HepG2 (cell line): Measurements from ENCODE around the gene FAM171A2. TPM values are rescaled to one million over a fixed set of nuclear protein-coding genes. Genes with fewer than 3 reads are reported as not detected.

ENCODE experiments used
- ATAC-seq: fragments of 200-7000 bp; cut with Tn5 transposase; 3 replicates; pipeline ENCODE4 v1.9.1; 2020; ENCODE audit warnings: mild to moderate bottlenecking, moderate library complexity
- BruUV-seq: library from RNA; stranded (reverse); fragments of 400-500 nt; replicated peaks from 2 replicates; lab custom pipeline; 2021; lab: Mats Ljungman, UMichigan
- CTCF ChIA-PET: fragments of 300-600 bp; formaldehyde crosslinking; extraction: SDS; loops from one replicate; lab custom pipeline; 2021; ENCODE audit warnings: low total read pairs, inconsistent platforms, low intra/inter-chr PET ratio; lab: Yijun Ruan, JAX
- POLR2A ChIA-PET: fragments of 350-600 bp; sonication (Branson Sonifier 250); formaldehyde crosslinking; loops from one replicate; lab custom pipeline; 2020; ENCODE audit warnings: antibody characterized with exemption, inconsistent platforms; lab: Yijun Ruan, JAX
- DNase-seq: peaks from one replicate; pipeline ENCODE4 v3.0.0-alpha.2; 2015; ENCODE audit warnings: low spot score
- FAIRE-seq: peaks from 3 replicates; lab custom pipeline; 2011; peaks lifted over from hg19 to GRCh38; lab: Jason Lieb, UNC
- H2AFZ ChIP-seq: one replicate; pipeline ENCODE4 v1.6.1; 2011; ENCODE audit warnings: low read length, inconsistent platforms
- H3K27ac ChIP-seq: fragments of 300-600 bp; 3 replicates; pipeline ENCODE4 v1.8.0; 2011; ENCODE audit warnings: mixed run types, mild to moderate bottlenecking, mixed read lengths, low read length, inconsistent platforms; ENCODE audit not compliant: insufficient read depth; ENCODE audit errors: extremely low read length
- H3K27me3 ChIP-seq, 2 experiments: fragments of 200-600 bp in 1 of 2; 2 replicates in 1 of 2; 3 replicates in 1 of 2; pipeline versions ENCODE4 v1.6.0 to v1.8.0; 2011; ENCODE audit warnings: low read length in 2 of 2, mild to moderate bottlenecking in 2 of 2, moderate library complexity in 2 of 2, inconsistent platforms in 1 of 2; ENCODE audit not compliant: insufficient read depth in 2 of 2, control insufficient read depth in 1 of 2
- H3K36me3 ChIP-seq, 2 experiments: fragments of 200-600 bp in 1 of 2; replicated peaks in 1 of 2; 2 replicates in 1 of 2; 3 replicates in 1 of 2; pipeline versions ENCODE4 v1.5.1 to v1.8.0; 2011; ENCODE audit warnings: low read length in 2 of 2, inconsistent platforms in 1 of 2; ENCODE audit not compliant: insufficient read depth in 2 of 2, control insufficient read depth in 1 of 2
- H3K4me1 ChIP-seq: 2 replicates; pipeline ENCODE4 v1.5.1; 2012; ENCODE audit warnings: low read length, inconsistent platforms; ENCODE audit not compliant: insufficient read depth
- H3K4me2 ChIP-seq: 2 replicates; pipeline ENCODE4 v1.6.0; 2011; ENCODE audit warnings: low read depth, low read length, inconsistent platforms
- H3K4me3 ChIP-seq, 3 experiments: fragments of 200-600 bp in 1 of 3; sonication (generic), shearing (Covaris generic) in 1 of 3; replicated peaks in 1 of 3; 2 replicates each; pipeline ENCODE4 v1.5.1; 2011 to 2016; ENCODE audit warnings: low read length in 3 of 3, inconsistent platforms in 2 of 3, low read depth in 2 of 3, mild to moderate bottlenecking in 2 of 3, control low read depth in 1 of 3, mixed read lengths in 1 of 3; ENCODE audit not compliant: insufficient read depth in 1 of 3
- H3K79me2 ChIP-seq: one replicate; pipeline ENCODE4 v1.6.1; 2011; ENCODE audit warnings: low read length, inconsistent platforms; ENCODE audit not compliant: insufficient read depth
- H3K9ac ChIP-seq: 2 replicates; pipeline ENCODE4 v1.6.0; 2011; ENCODE audit warnings: mild to moderate bottlenecking, low read depth, low read length, inconsistent platforms; ENCODE audit not compliant: insufficient read depth
- H3K9me3 ChIP-seq: 2 replicates; pipeline ENCODE4 v1.5.1; 2012; ENCODE audit warnings: mild to moderate bottlenecking, low read length
- H4K20me1 ChIP-seq: 2 replicates; pipeline ENCODE4 v1.6.0; 2011; ENCODE audit warnings: inconsistent platforms, mild to moderate bottlenecking, low read length, moderate library complexity; ENCODE audit not compliant: insufficient read depth
- CENPT ChIP-seq: sonication (generic); formaldehyde crosslinking; IDR thresholded peaks from 2 replicates; pipeline ENCODE4 v1.8.0; 2022; ENCODE audit warnings: low read depth, mild to moderate bottlenecking, moderate library complexity, missing genetic modification reagents
- POLR2AphosphoS2 ChIP-seq: IDR thresholded peaks from 2 replicates; pipeline ENCODE4 v1.6.1; 2011; ENCODE audit warnings: low read depth, low read length, improper control_type of control experiment
- RELA ChIP-seq: sonication (generic); formaldehyde crosslinking; IDR thresholded peaks from 2 replicates; pipeline ENCODE4 v1.4.0; 2020; ENCODE audit warnings: missing genetic modification reagents
- ZKSCAN1 ChIP-seq: fragments of 150-350 bp; IDR thresholded peaks from 2 replicates; pipeline ENCODE4 v1.6.1; 2014; ENCODE audit warnings: low read length
- ZNF101 ChIP-seq: sonication (generic); formaldehyde crosslinking; IDR thresholded peaks from 2 replicates; pipeline ENCODE4 v1.4.0; 2020; ENCODE audit warnings: mild to moderate bottlenecking, low read depth, missing genetic modification reagents, borderline replicate concordance
- ZNF777 ChIP-seq: sonication (generic); formaldehyde crosslinking; IDR thresholded peaks from 2 replicates; pipeline ENCODE4 v1.4.0; 2020; ENCODE audit warnings: missing genetic modification reagents
- WGBS: methylation state at CpG from one replicate; pipeline ENCODE4 v1.1.6; 2017; ENCODE audit warnings: low lambda C conversion rate; 5-methylcytosine and 5-hydroxymethylcytosine counted together
- in situ Hi-C: cut with HindIII; loops from 2 replicates; pipeline ENCODE4 v1.10.0; 2017; ENCODE audit warnings: low pct_unique_long_range_greater_than_20kb; ENCODE audit not compliant: extremely low pct_ligation_motif_present
- intact Hi-C: fragments of 100-400 bp; cut with micrococcal nuclease; formaldehyde crosslinking; loops from one replicate; pipeline ENCODE4 v1.10.0; 2022; ENCODE audit not compliant: unreplicated experiment
- polyA plus RNA-seq, 8 experiments: library from polyadenylated mRNA; depleted of rRNA in 3 of 8; stranded (reverse) in 7 of 8; unstranded in 1 of 8; fragments of >200 nt; fragmentation: Illumina TruSeq in 4 of 8; extraction: Trizol in 4 of 8; gene quantifications; 2 replicates each; pipeline versions ENCODE4 v1.2.1 to v1.2.3, GENCODE V29; 2011 to 2016; ENCODE audit warnings: low read depth in 4 of 8, missing spikeins in 1 of 8, mixed read lengths in 1 of 8; ENCODE audit not compliant: insufficient read depth in 1 of 8
- total RNA-seq, 5 experiments: library from RNA; depleted of rRNA; stranded (reverse); fragments of >200 nt; fragmentation: Illumina TruSeq; extraction: Trizol; gene quantifications; 2 replicates each; pipeline ENCODE4 v1.2.3, GENCODE V29; 2016; ENCODE audit warnings: low read depth in 1 of 5
- TF ChIP-seq, protein P1 (sequence below), 2 experiments: sonication (generic) in 1 of 2; formaldehyde crosslinking in 1 of 2; IDR thresholded peaks; 2 replicates each; pipeline versions ENCODE4 v1.6.1 to v1.9.0; 2014 to 2022; ENCODE audit warnings: antibody characterized with exemption in 1 of 2, borderline replicate concordance in 1 of 2, inconsistent platforms in 1 of 2, low read depth in 1 of 2, missing genetic modification reagents in 1 of 2

The FAM171A2 gene
- total and polyA plus RNA-seq, 2 of the 13 experiments (the other 11 are each of a cell fraction or from before 2014, with no cell fraction given): 1.8 to 3.6 TPM

GRCh38 chr17:44348988-44349364, 14.7 kb downstream of the FAM171A2 start:
- Histone ChIP-seq H3K27ac (no peak overlapping the region), H3K9me3 (no peaks in the 10 kb centered on the region), H3K4me1 (peaks cover 17% of the 10 kb centered on the region), H3K36me3 (peaks cover 9 to 30% of the 10 kb centered on the region in 2 experiments), H3K4me3 (no peak overlapping the region), H2AFZ (no peak overlapping the region), H3K79me2 (peaks cover 4% of the 10 kb centered on the region), H3K4me2 (no peak overlapping the region), H3K9ac (no peak overlapping the region), H4K20me1 (no peaks in the 10 kb centered on the region), H3K27me3 (peaks cover 0 to 3% of the 10 kb centered on the region in 2 experiments; a peak in 1 of 5 replicates)
- CTCF ChIA-PET: no interaction called here
- TF ChIP-seq ZNF777 (CRISPR knock-in tag) (no peak), CENPT (CRISPR knock-in tag) (no peak), RELA (CRISPR knock-in tag) (no peak), ZNF101 (CRISPR knock-in tag) (no peak), POLR2AphosphoS2 (no peak), ZKSCAN1 (no peak)
- TF ChIP-seq, protein P1, sequence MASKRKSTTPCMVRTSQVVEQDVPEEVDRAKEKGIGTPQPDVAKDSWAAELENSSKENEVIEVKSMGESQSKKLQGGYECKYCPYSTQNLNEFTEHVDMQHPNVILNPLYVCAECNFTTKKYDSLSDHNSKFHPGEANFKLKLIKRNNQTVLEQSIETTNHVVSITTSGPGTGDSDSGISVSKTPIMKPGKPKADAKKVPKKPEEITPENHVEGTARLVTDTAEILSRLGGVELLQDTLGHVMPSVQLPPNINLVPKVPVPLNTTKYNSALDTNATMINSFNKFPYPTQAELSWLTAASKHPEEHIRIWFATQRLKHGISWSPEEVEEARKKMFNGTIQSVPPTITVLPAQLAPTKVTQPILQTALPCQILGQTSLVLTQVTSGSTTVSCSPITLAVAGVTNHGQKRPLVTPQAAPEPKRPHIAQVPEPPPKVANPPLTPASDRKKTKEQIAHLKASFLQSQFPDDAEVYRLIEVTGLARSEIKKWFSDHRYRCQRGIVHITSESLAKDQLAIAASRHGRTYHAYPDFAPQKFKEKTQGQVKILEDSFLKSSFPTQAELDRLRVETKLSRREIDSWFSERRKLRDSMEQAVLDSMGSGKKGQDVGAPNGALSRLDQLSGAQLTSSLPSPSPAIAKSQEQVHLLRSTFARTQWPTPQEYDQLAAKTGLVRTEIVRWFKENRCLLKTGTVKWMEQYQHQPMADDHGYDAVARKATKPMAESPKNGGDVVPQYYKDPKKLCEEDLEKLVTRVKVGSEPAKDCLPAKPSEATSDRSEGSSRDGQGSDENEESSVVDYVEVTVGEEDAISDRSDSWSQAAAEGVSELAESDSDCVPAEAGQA (IDR thresholded peaks at IDR 0.05; ENCODE audit: low read depth): no peak
- TF ChIP-seq, protein P1 (CRISPR knock-in tag; IDR thresholded peaks at IDR 0.05; ENCODE audit: borderline replicate concordance): no peak
- FAIRE-seq (no peak), ATAC-seq (no peak), DNase-seq (no peak)
- no TSS peak for BruUV-seq
- WGBS: 75% methylated on average over 2 of the region's 6 CpGs
- POLR2A ChIA-PET: no interaction called here
- in situ Hi-C loops: no loop called here
- intact Hi-C loops: no loop called here
